ENCODE data around the gene BCAS3.

BCAS3 gene

GRCh38 chr17:60740584-60740983 lies 62.9 kb downstream of the BCAS3 start:
- DNase-seq, result no peak
- Histone ChIP-seq H3K4me3 (ENCODE audit: insufficient read depth, low read depth, low read length, poor library complexity, severe bottlenecking) (no peak overlapping the region), H3K9me3 (ENCODE audit: control insufficient read depth, low read length) (no peaks in the 10 kb centered on the region), H3K27ac (ENCODE audit: insufficient read depth, low read length, poor library complexity, severe bottlenecking) (no peak overlapping the region), H3K27me3 (replicated peaks; ENCODE audit: control insufficient read depth, insufficient read depth, low read length, poor library complexity, severe bottlenecking) (no peaks in the 10 kb centered on the region), H3K4me1 (ENCODE audit: control insufficient read depth, insufficient read depth, low read length, poor library complexity, severe bottlenecking) (no peaks in the 10 kb centered on the region), H3K36me3 (ENCODE audit: control insufficient read depth, insufficient read depth, low read length) (no peaks in the 10 kb centered on the region)

- no peak for DNase-seq
- no peaks in the 10 kb centered on the region for H3K9me3 ChIP-seq (ENCODE audit: control insufficient read depth, low read length)
- no peak overlapping the region for H3K4me3 ChIP-seq (ENCODE audit: insufficient read depth, low read depth, low read length, poor library complexity, severe bottlenecking)
- H3K27ac ChIP-seq (ENCODE audit: insufficient read depth, low read length, poor library complexity, severe bottlenecking), result no peak overlapping the region
- no peaks in the 10 kb centered on the region for H3K36me3 ChIP-seq (ENCODE audit: control insufficient read depth, insufficient read depth, low read length)
- H3K27me3 ChIP-seq (replicated peaks; ENCODE audit: control insufficient read depth, insufficient read depth, low read length, poor library complexity, severe bottlenecking), result no peaks in the 10 kb centered on the region
- H3K4me1 ChIP-seq (ENCODE audit: control insufficient read depth, insufficient read depth, low read length, poor library complexity, severe bottlenecking), result no peaks in the 10 kb centered on the region
These were observed 63.4 kb downstream of the BCAS3 start for GRCh38 chr17:60741031-60741430.

GRCh38 chr17:60743282-60743681 lies 65.6 kb downstream of the BCAS3 start:
- no peaks in the 10 kb centered on the region for H3K4me1 ChIP-seq (ENCODE audit: control insufficient read depth, insufficient read depth, low read length, poor library complexity, severe bottlenecking)
- H3K27ac ChIP-seq (ENCODE audit: insufficient read depth, low read length, poor library complexity, severe bottlenecking), result no peak overlapping the region
- no peaks in the 10 kb centered on the region for H3K27me3 ChIP-seq (replicated peaks; ENCODE audit: control insufficient read depth, insufficient read depth, low read length, poor library complexity, severe bottlenecking)
- no peak overlapping the region for H3K4me3 ChIP-seq (ENCODE audit: insufficient read depth, low read depth, low read length, poor library complexity, severe bottlenecking)
- no peaks in the 10 kb centered on the region for H3K9me3 ChIP-seq (ENCODE audit: control insufficient read depth, low read length)
- no peaks in the 10 kb centered on the region for H3K36me3 ChIP-seq (ENCODE audit: control insufficient read depth, insufficient read depth, low read length)
- DNase-seq, result no peak

- H3K9me3 ChIP-seq (ENCODE audit: control insufficient read depth, low read length), result no peaks in the 10 kb centered on the region
- H3K36me3 ChIP-seq (ENCODE audit: control insufficient read depth, insufficient read depth, low read length), result no peaks in the 10 kb centered on the region
- no peaks in the 10 kb centered on the region for H3K4me1 ChIP-seq (ENCODE audit: control insufficient read depth, insufficient read depth, low read length, poor library complexity, severe bottlenecking)
- H3K27ac ChIP-seq (ENCODE audit: insufficient read depth, low read length, poor library complexity, severe bottlenecking), result no peak overlapping the region
- H3K27me3 ChIP-seq (replicated peaks; ENCODE audit: control insufficient read depth, insufficient read depth, low read length, poor library complexity, severe bottlenecking), result no peaks in the 10 kb centered on the region
- DNase-seq, result no peak
- no peak overlapping the region for H3K4me3 ChIP-seq (ENCODE audit: insufficient read depth, low read depth, low read length, poor library complexity, severe bottlenecking)
These were observed 66.1 kb downstream of the BCAS3 start for GRCh38 chr17:60743799-60744198.

- no peak for DNase-seq
- Histone ChIP-seq H3K27ac (ENCODE audit: insufficient read depth, low read length, poor library complexity, severe bottlenecking) (no peak overlapping the region), H3K4me3 (ENCODE audit: insufficient read depth, low read depth, low read length, poor library complexity, severe bottlenecking) (no peak overlapping the region), H3K4me1 (ENCODE audit: control insufficient read depth, insufficient read depth, low read length, poor library complexity, severe bottlenecking) (no peaks in the 10 kb centered on the region), H3K9me3 (ENCODE audit: control insufficient read depth, low read length) (no peaks in the 10 kb centered on the region), H3K27me3 (replicated peaks; ENCODE audit: control insufficient read depth, insufficient read depth, low read length, poor library complexity, severe bottlenecking) (no peaks in the 10 kb centered on the region), H3K36me3 (ENCODE audit: control insufficient read depth, insufficient read depth, low read length) (no peaks in the 10 kb centered on the region)
These were observed 66.8 kb downstream of the BCAS3 start for GRCh38 chr17:60744355-60744966.

GRCh38 chr17:60745544-60745943 lies 67.9 kb downstream of the BCAS3 start:
- H3K27ac ChIP-seq (ENCODE audit: insufficient read depth, low read length, poor library complexity, severe bottlenecking), result no peak overlapping the region
- no peak overlapping the region for H3K4me3 ChIP-seq (ENCODE audit: insufficient read depth, low read depth, low read length, poor library complexity, severe bottlenecking)
- H3K4me1 ChIP-seq (ENCODE audit: control insufficient read depth, insufficient read depth, low read length, poor library complexity, severe bottlenecking), result no peaks in the 10 kb centered on the region
- no peaks in the 10 kb centered on the region for H3K27me3 ChIP-seq (replicated peaks; ENCODE audit: control insufficient read depth, insufficient read depth, low read length, poor library complexity, severe bottlenecking)
- no peak for DNase-seq
- H3K36me3 ChIP-seq (ENCODE audit: control insufficient read depth, insufficient read depth, low read length), result no peaks in the 10 kb centered on the region
- no peaks in the 10 kb centered on the region for H3K9me3 ChIP-seq (ENCODE audit: control insufficient read depth, low read length)

GRCh38 chr17:60747069-60747808 lies 69.6 kb downstream of the BCAS3 start:
- Histone ChIP-seq H3K9me3 (ENCODE audit: control insufficient read depth, low read length) (no peaks in the 10 kb centered on the region), H3K4me3 (ENCODE audit: insufficient read depth, low read depth, low read length, poor library complexity, severe bottlenecking) (no peak overlapping the region), H3K27me3 (replicated peaks; ENCODE audit: control insufficient read depth, insufficient read depth, low read length, poor library complexity, severe bottlenecking) (no peaks in the 10 kb centered on the region), H3K27ac (ENCODE audit: insufficient read depth, low read length, poor library complexity, severe bottlenecking) (no peak overlapping the region), H3K36me3 (ENCODE audit: control insufficient read depth, insufficient read depth, low read length) (no peaks in the 10 kb centered on the region), H3K4me1 (ENCODE audit: control insufficient read depth, insufficient read depth, low read length, poor library complexity, severe bottlenecking) (no peaks in the 10 kb centered on the region)
- no peak for DNase-seq

- Histone ChIP-seq H3K9me3 (ENCODE audit: control insufficient read depth, low read length) (no peaks in the 10 kb centered on the region), H3K4me3 (ENCODE audit: insufficient read depth, low read depth, low read length, poor library complexity, severe bottlenecking) (no peak overlapping the region), H3K4me1 (ENCODE audit: control insufficient read depth, insufficient read depth, low read length, poor library complexity, severe bottlenecking) (no peaks in the 10 kb centered on the region), H3K27me3 (replicated peaks; ENCODE audit: control insufficient read depth, insufficient read depth, low read length, poor library complexity, severe bottlenecking) (no peaks in the 10 kb centered on the region), H3K27ac (ENCODE audit: insufficient read depth, low read length, poor library complexity, severe bottlenecking) (no peak overlapping the region), H3K36me3 (ENCODE audit: control insufficient read depth, insufficient read depth, low read length) (no peaks in the 10 kb centered on the region)
- DNase-seq, result no peak
These were observed 70.6 kb downstream of the BCAS3 start for GRCh38 chr17:60748204-60748603.

GRCh38 chr17:60749050-60749449 lies 71.4 kb downstream of the BCAS3 start:
- Histone ChIP-seq H3K4me3 (ENCODE audit: insufficient read depth, low read depth, low read length, poor library complexity, severe bottlenecking) (no peak overlapping the region), H3K36me3 (ENCODE audit: control insufficient read depth, insufficient read depth, low read length) (no peaks in the 10 kb centered on the region), H3K9me3 (ENCODE audit: control insufficient read depth, low read length) (no peaks in the 10 kb centered on the region), H3K27me3 (replicated peaks; ENCODE audit: control insufficient read depth, insufficient read depth, low read length, poor library complexity, severe bottlenecking) (no peaks in the 10 kb centered on the region), H3K4me1 (ENCODE audit: control insufficient read depth, insufficient read depth, low read length, poor library complexity, severe bottlenecking) (no peaks in the 10 kb centered on the region), H3K27ac (ENCODE audit: insufficient read depth, low read length, poor library complexity, severe bottlenecking) (no peak overlapping the region)
- no peak for DNase-seq

- H3K27me3 ChIP-seq (replicated peaks; ENCODE audit: control insufficient read depth, insufficient read depth, low read length, poor library complexity, severe bottlenecking), result no peaks in the 10 kb centered on the region
- no peaks in the 10 kb centered on the region for H3K36me3 ChIP-seq (ENCODE audit: control insufficient read depth, insufficient read depth, low read length)
- no peaks in the 10 kb centered on the region for H3K9me3 ChIP-seq (ENCODE audit: control insufficient read depth, low read length)
- H3K4me3 ChIP-seq (ENCODE audit: insufficient read depth, low read depth, low read length, poor library complexity, severe bottlenecking), result no peak overlapping the region
- no peaks in the 10 kb centered on the region for H3K4me1 ChIP-seq (ENCODE audit: control insufficient read depth, insufficient read depth, low read length, poor library complexity, severe bottlenecking)
- DNase-seq, result no peak
- no peak overlapping the region for H3K27ac ChIP-seq (ENCODE audit: insufficient read depth, low read length, poor library complexity, severe bottlenecking)
These were observed 72.1 kb downstream of the BCAS3 start for GRCh38 chr17:60749708-60750107.

Measured in effector memory CD4-positive, alpha-beta T cell (primary cell).